DOHH2 (cell line): Measurements from ENCODE around the gene ELK3.

Source experiments
- H3F3A ChIP-seq: fragments of 200-600 bp; sonication (generic), shearing (Covaris generic); 2 replicates; pipeline ENCODE4 v1.6.0; 2016; ENCODE audit warnings: antibody characterized with exemption, mild to moderate bottlenecking; ENCODE audit not compliant: control insufficient read depth, insufficient read depth
- H3K27ac ChIP-seq: fragments of 200-600 bp; sonication (generic); 2 replicates; pipeline ENCODE4 v1.5.1; 2014; ENCODE audit warnings: low read depth, mild to moderate bottlenecking, low read length, moderate library complexity
- H3K27me3 ChIP-seq: fragments of 200-600 bp; sonication (generic); 2 replicates; pipeline ENCODE4 v1.6.1; 2014; ENCODE audit warnings: mild to moderate bottlenecking, low read length, mixed read lengths; ENCODE audit not compliant: control insufficient read depth
- H3K36me3 ChIP-seq: fragments of 200-600 bp; sonication (generic); 2 replicates; pipeline ENCODE4 v1.6.1; 2014; ENCODE audit warnings: mild to moderate bottlenecking, low read length, moderate library complexity, mixed read lengths; ENCODE audit not compliant: control insufficient read depth
- H3K4me1 ChIP-seq: fragments of 200-600 bp; sonication (generic); 2 replicates; pipeline ENCODE4 v1.6.1; 2014; ENCODE audit warnings: mild to moderate bottlenecking, low read length, mixed read lengths; ENCODE audit not compliant: control insufficient read depth
- H3K4me2 ChIP-seq: fragments of 200-600 bp; sonication (generic); 2 replicates; pipeline ENCODE4 v1.6.0; 2014; ENCODE audit warnings: mild to moderate bottlenecking, low read length, moderate library complexity
- H3K4me3 ChIP-seq: fragments of 200-600 bp; sonication (generic); 2 replicates; pipeline ENCODE4 v1.5.1; 2014; ENCODE audit warnings: mild to moderate bottlenecking, low read length, mixed read lengths
- H3K79me2 ChIP-seq: fragments of 200-600 bp; sonication (generic); 2 replicates; pipeline ENCODE4 v1.6.1; 2014; ENCODE audit warnings: mild to moderate bottlenecking, low read length, mixed read lengths; ENCODE audit not compliant: control insufficient read depth
- H3K9me2 ChIP-seq: fragments of 200-600 bp; sonication (generic); replicated peaks from 2 replicates; pipeline ENCODE4 v1.6.1; 2014; ENCODE audit warnings: mild to moderate bottlenecking, low read length, mixed read lengths; ENCODE audit not compliant: control insufficient read depth
- H3K9me3 ChIP-seq: fragments of 200-600 bp; sonication (generic); 2 replicates; pipeline ENCODE4 v1.6.1; 2014; ENCODE audit warnings: antibody characterized with exemption, low read length, mixed read lengths; ENCODE audit not compliant: control insufficient read depth, insufficient read depth
- H4K20me1 ChIP-seq: fragments of 200-600 bp; sonication (generic); 2 replicates; pipeline ENCODE4 v1.6.0; 2014; ENCODE audit warnings: low read depth, mild to moderate bottlenecking, antibody characterized with exemption, low read length, moderate library complexity; ENCODE audit not compliant: control insufficient read depth, insufficient read depth
- EZH2phosphoT487 ChIP-seq: fragments of 200-600 bp; sonication (generic); IDR thresholded peaks from 2 replicates; pipeline ENCODE4 v1.6.1; 2017; ENCODE audit warnings: borderline replicate concordance, mild to moderate bottlenecking, antibody characterized with exemption, low read length, moderate library complexity, mixed read lengths
- TF ChIP-seq, protein P1 (sequence below): fragments of 200-600 bp; sonication (generic); IDR thresholded peaks from one replicate; pipeline ENCODE4 v1.5.1; 2014; ENCODE audit warnings: antibody characterized with exemption, mild to moderate bottlenecking, low read depth, low read length; ENCODE audit not compliant: poor library complexity, severe bottlenecking

Gene ELK3

DNA sequence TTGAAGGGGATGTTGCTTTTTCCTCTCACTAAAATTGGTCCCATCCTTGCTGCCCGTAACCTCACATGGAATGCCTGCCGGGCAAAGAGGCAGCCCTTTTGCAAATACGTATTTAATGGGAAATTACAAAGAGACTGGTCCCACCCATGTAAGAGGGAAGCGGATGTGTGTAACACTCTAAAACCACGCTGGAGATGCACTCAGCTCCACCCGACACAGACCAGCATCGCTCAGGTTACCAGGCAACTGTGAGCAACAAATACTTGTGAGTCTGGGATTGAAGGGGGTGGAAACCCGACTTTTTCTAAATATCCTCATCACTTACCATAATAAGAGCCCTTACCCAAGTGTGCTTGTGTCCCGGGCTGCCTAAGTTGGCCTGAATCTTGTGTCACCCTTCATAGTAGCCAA is 47.7 kb downstream of the ELK3 start:
- Histone ChIP-seq H3K36me3 (peaks cover under 1% of the 10 kb centered on the region; the same call in 1 of the 2 replicates), H3K4me3 (no peak overlapping the region), H3K9me2 (no peaks in the 10 kb centered on the region), H3K4me1 (no peaks in the 10 kb centered on the region), H3F3A (no peaks in the 10 kb centered on the region), H3K27ac (no peak overlapping the region), H3K27me3 (no peaks in the 10 kb centered on the region), H4K20me1 (0 out of 2 replicates have a peak, but pooled peaks cover 3% of the 10 kb centered on the region), H3K4me2 (no peak overlapping the region), H3K79me2 (peaks cover 11% of the 10 kb centered on the region; the same call in 1 of the 2 replicates), H3K9me3 (no peaks in the 10 kb centered on the region)
- TF ChIP-seq, protein P1, sequence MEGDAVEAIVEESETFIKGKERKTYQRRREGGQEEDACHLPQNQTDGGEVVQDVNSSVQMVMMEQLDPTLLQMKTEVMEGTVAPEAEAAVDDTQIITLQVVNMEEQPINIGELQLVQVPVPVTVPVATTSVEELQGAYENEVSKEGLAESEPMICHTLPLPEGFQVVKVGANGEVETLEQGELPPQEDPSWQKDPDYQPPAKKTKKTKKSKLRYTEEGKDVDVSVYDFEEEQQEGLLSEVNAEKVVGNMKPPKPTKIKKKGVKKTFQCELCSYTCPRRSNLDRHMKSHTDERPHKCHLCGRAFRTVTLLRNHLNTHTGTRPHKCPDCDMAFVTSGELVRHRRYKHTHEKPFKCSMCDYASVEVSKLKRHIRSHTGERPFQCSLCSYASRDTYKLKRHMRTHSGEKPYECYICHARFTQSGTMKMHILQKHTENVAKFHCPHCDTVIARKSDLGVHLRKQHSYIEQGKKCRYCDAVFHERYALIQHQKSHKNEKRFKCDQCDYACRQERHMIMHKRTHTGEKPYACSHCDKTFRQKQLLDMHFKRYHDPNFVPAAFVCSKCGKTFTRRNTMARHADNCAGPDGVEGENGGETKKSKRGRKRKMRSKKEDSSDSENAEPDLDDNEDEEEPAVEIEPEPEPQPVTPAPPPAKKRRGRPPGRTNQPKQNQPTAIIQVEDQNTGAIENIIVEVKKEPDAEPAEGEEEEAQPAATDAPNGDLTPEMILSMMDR, result no peak
- TF ChIP-seq EZH2phosphoT487, result no peak

DNA sequence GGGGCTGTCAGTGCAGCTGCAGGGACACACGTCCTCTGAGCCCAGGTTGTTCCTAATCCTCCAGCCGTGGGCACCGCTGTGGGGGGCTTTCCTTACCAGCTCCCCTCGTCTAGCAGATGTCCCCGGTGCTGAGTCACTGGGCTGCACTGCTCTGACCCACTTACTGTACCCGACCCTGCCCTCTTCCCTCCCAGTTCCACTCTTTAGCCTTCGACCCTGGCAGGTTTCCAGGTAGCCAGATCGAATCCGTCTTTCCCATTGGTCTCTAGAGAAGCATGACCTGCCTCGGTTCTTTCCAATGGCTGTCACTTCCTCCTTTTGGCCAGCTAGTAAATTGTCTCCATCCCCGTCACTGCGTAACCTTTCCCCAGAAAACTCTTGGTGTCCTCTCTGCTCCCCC is 48.4 kb downstream of the ELK3 start:
- H3K9me2 ChIP-seq, result no peaks in the 10 kb centered on the region
- no peak overlapping the region for H3K4me3 ChIP-seq
- 0 out of 2 replicates have a peak, but pooled peaks cover 3% of the 10 kb centered on the region for H4K20me1 ChIP-seq
- H3K36me3 ChIP-seq, result peaks cover 6% of the 10 kb centered on the region; the same call in 1 of the 2 replicates
- TF ChIP-seq, protein P1, result no peak
- TF ChIP-seq EZH2phosphoT487, result no peak
- H3K79me2 ChIP-seq, result peaks cover 11% of the 10 kb centered on the region; the same call in 1 of the 2 replicates
- no peaks in the 10 kb centered on the region for H3K4me1 ChIP-seq
- H3K4me2 ChIP-seq, result no peak overlapping the region
- no peaks in the 10 kb centered on the region for H3K27me3 ChIP-seq
- no peak overlapping the region for H3K27ac ChIP-seq
- no peaks in the 10 kb centered on the region for H3F3A ChIP-seq
- H3K9me3 ChIP-seq, result no peaks in the 10 kb centered on the region

DNA sequence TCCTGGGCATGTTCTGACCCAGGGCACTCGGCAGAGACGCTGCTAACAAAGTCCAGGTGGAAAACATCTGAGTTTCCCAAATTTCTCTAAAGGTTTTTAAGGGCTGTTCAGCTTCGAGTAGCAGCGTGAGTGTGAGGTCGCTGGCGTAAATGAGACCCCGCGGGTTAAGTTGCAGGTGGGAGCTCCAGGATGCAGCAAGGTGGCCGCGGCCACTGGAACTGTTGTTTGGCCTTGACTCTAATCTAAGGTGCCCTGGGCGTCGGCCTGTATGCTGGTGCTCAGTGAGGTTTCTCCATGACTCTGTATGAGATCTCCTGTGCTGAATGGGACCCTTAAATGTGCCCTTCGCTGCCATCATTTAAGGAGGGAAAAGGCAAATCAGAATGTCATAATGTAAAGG is 50.7 kb downstream of the ELK3 start:
- Histone ChIP-seq H3K4me2 (no peak overlapping the region), H3K27me3 (no peaks in the 10 kb centered on the region), H3K36me3 (peaks cover 16% of the 10 kb centered on the region; the same call in 1 of the 2 replicates), H3K27ac (no peak overlapping the region), H3K9me2 (no peaks in the 10 kb centered on the region), H3F3A (no peaks in the 10 kb centered on the region), H3K4me3 (no peak overlapping the region), H3K4me1 (no peaks in the 10 kb centered on the region), H3K79me2 (no peaks in the 10 kb centered on the region), H3K9me3 (no peaks in the 10 kb centered on the region), H4K20me1 (peaks cover 2% of the 10 kb centered on the region; the same call in 1 of the 2 replicates)
- TF ChIP-seq, protein P1, result no peak
- no peak for TF ChIP-seq EZH2phosphoT487
